GM19455 (cell line): Measurements from ENCODE around the gene FAM241A.
A peak's percentile ranks its signal among the peaks of the same experiment; 100 is the strongest.
"Not testable (repeated sequence)": the region's sequence is repeated elsewhere in the genome, so short reads cannot be mapped to it uniquely, and the experiment has no call there.

Experiments used
- ATAC-seq: cut with Tn5 transposase; IDR thresholded peaks from one replicate; pipeline ENCODE4 v1.9.1; 2021; ENCODE audit not compliant: unreplicated experiment

Gene FAM241A

GRCh38 chr4:112145326-112145789 lies at the start of gene FAM241A:
TSS of gene FAM241A (plus strand) at chr4:112145454. CDS start at chr4:112145581, 127 bp downstream.
- peak; percentile 90 for ATAC-seq

GRCh38 chr4:112098841-112099530 lies 46.3 kb upstream of the FAM241A start:
- no peak for ATAC-seq

DNA sequence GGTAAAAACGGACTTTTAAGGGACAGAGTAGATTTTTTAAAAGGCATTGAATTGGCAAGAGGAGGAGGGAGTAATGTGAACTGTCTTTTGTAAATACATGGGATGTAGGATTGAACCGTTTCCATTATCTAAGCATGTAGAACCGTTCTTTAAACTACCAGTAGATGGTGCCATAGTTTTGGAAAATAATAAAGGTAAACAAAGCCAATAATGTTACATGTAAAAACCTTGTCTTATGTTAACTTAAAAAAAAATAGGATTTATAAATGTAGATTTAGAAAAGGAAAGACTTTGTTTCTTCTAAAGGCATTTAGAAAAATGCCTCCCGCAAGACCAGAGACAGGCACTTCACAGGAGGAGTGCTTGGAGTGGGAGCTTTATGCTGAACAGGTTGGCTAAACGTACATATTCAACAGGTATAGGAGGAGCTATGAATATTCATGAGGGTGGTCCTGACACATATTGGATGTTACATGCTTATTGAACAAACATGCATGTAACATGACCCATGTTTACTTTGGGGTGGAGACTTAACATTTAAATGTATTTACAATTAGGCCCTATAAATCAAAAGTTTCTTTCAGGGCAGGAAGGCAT lies 45.5 kb upstream of the FAM241A start:
- ATAC-seq: peak; percentile 86

DNA sequence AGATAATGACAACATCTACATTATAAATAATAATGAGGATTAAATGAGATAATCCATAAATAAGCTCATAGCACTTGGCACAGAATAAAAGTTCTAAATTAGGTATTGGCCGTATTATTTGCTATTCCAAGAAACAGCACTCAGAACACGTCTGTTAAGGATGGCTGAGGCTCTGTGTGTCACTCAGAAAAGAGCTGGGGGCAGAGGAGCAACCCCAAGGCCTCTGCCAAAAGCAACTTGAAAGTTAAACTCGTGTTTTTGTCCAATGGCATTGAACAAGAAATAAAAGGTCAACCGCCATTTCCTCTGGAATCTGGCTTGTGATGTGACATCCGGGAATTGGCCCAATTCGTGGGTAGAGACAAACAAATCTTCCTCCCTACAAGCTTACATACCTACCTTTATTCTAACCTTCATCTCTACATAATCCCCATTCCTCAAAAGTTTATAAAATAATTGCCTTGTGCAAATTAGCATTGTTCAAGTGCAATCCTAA lies 42.3 kb upstream of the FAM241A start:
- ATAC-seq: no peak

DNA sequence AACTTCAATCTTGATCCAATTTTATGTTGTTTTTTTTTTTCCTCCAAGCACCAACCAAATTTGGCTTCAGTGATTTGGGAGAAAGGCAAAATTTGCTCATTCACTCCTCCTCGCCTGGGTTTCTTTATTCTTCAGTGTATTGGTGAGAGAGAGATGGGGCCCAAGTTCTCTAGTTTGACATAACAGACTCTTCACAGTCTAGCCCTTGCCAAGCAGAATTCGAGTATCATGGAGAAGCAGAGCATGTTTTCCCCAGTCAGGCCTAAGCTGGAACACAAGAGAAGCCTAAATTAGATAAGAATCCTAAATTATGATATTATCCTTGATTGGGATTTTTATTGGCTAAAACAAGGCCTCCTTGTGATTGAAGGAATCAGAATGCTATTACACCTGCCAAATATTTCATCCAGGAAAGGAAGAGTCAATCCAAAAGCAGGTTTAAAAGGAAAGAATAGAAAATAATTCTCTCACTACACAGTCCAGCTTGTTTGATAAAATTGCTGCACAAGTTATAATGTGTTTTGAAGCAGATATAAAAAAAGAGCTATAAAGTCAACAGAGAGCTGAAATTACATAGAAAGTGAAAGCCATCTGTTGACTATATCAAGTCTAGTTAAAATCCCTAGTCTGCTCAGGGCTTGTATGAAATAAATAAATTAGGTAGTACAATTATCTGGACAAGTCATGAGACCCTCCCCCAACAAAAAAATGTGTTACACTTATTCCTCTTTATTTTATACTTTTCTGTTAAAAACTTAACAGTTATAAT lies 39.9 kb upstream of the FAM241A start:
- no peak for ATAC-seq

- ATAC-seq: no peak
Measured at GRCh38 chr4:112109360-112110058, 35.7 kb upstream of the FAM241A start.

GRCh38 chr4:112110059-112110425 lies 35.2 kb upstream of the FAM241A start:
- no peak for ATAC-seq

GRCh38 chr4:112111306-112111705 lies 33.9 kb upstream of the FAM241A start:
- ATAC-seq: no peak

- not testable (repeated sequence) for ATAC-seq
Measured at GRCh38 chr4:112112095-112112494, 33.2 kb upstream of the FAM241A start.

- ATAC-seq: no peak
Measured at GRCh38 chr4:112112590-112113170, 32.6 kb upstream of the FAM241A start.

DNA sequence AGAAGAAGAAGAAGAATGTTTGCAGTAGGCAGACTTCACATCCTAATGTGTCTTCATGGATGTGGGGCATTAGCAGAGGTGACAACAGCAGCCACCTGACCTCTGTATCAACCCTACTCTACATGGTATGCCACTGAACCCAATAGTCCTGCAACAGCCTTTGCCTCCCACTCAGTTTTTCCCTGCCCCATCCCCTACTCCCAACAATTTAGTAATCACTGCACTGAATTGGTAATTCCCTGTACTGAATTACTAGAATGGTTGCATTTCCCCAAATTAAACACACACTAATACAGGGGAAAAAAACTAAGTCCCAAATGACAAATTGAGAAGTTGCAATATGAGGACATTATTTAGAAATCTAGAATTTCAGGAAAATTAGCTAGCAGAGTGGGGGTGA lies 31.4 kb upstream of the FAM241A start:
- no peak for ATAC-seq

DNA sequence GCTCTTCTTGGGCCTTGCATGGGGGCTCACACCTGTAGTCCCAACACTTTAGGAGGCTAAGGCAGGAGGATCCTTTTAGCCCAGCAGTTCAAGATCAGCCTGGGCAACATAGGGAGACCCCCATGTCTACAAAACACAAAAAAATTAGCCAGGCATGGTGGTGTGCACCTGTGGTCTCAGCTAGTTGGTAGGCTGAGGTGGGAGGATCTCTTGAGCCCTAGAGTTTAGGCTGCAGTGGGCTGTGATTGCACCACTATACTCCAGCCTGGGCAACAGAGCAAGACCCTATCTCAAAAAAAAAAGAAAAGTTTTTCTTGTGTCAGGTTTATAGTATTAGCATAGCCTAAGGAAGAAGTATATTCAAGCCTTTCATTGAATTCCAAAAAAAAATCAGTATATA lies 30.8 kb upstream of the FAM241A start:
- no peak for ATAC-seq

DNA sequence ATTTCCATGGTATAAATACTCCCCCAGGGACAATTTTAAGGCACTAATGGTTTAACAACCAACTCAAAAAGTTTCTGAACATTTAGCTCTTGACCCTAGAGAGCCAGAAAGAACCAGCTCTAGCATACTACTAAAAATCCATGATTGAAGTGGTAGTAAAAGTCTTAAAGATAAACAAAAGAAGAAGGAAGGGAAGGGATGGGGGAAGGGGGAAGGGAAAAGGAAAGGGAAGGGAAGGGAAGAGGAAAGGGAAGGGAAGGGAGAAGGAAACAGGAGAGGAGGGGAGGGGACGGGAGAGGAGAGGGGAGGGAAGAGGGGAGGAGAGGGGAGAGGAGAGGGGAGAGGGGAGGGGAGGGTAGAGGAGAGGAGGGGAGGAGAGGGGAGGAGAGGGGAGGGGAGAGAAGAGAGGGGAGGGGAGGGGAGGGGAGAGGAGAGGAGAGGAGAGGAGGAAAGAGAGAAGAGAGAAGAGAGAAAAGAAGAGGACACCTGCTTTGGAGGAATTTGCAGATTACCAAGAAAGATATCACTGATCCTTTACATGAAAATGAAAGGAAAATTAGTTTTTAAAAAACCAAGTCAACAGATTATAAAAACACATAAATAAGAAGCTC lies 26.4 kb upstream of the FAM241A start:
- no peak for ATAC-seq

- peak; percentile 77 for ATAC-seq
Measured at GRCh38 chr4:112119353-112119783, 25.9 kb upstream of the FAM241A start.

DNA sequence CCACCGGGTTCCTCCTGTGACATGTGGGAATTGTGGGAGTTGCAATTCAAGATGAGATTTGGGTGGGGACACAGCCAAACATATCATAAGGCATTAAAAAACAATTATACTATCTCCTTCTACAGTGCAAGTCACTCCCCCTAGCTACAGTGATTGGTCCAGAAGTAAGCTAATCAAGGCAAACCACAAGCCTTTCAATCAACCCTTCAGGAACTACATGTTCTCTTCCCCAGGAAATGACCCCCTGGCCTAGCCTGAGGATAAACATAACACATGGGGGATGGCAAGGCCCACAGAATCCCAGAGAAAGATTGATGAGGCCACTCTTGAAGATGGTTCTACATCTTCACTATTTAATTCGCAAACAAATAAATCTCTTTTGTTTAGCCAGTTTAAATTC lies 25.2 kb upstream of the FAM241A start:
- no peak for ATAC-seq

GRCh38 chr4:112125416-112125815 lies 19.8 kb upstream of the FAM241A start:
- ATAC-seq: no peak

DNA sequence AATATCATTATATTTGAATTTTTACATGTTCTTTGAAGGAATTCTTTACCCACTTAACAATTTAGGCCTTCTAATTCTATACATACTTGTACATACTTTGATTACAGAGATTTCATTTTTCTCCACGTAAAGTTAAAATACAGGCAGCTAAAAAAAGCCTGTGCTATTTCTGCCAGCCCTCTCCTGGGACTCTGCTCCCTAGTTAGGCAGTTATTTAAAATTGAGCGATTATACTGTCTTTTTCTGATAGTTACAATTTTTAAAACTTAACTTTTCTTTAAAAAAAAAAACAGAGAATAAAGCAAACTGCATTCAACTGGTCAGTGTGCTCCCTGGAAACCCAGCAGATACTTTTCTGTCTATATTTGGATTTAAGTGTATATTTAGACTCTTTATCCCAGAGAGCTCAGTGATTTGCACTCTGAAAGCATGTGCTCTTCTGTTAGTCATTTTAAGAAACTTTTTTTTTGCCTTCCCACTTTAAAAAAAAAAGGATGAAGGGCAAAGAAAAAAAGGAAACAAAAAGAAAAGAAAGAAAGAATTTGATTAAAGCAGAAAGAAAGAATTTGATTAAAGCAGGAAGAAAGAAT lies 18.1 kb upstream of the FAM241A start:
- no peak for ATAC-seq

- no peak for ATAC-seq
Measured at GRCh38 chr4:112127803-112128202, 17.5 kb upstream of the FAM241A start.

GRCh38 chr4:112128452-112128851 lies 16.8 kb upstream of the FAM241A start:
- no peak for ATAC-seq

DNA sequence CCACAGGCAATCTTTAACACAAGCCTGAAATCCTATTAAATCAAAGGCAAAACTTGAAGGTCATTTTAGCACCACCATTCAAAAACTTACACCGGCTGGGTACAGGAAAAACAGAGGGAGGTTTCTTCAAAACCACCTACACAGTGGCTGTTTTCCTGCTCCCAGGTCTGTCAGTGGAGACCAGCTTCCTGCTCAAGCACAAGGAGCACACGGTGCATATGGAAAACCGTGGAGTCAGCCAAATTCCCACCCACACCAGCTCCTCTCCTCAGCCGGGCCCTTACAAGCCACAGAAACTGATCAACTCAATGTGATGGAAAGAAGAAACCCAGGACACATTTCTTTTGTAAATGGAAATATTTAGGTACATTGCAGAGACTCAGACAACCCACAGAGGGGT lies 14.3 kb upstream of the FAM241A start:
- no peak for ATAC-seq
